Neural cell (in vitro differentiated cells): ENCODE measurements around the gene FARP2. TPM values are rescaled to one million over a fixed set of nuclear protein-coding genes. Genes with fewer than 3 reads are reported as not detected.

Experiments
- H2AFZ ChIP-seq: fragments of 200-600, 300-800 bp; sonication (generic), shearing (Covaris generic); 2 replicates; pipeline ENCODE4 v1.6.0; 2014; ENCODE audit warnings: low read depth, mild to moderate bottlenecking, antibody characterized with exemption, low read length, moderate library complexity
- H3F3A ChIP-seq: fragments of 200-600 bp; shearing (Covaris generic); 2 replicates; pipeline ENCODE4 v1.6.1; 2016; ENCODE audit warnings: mild to moderate bottlenecking, moderate library complexity, mixed read lengths, antibody characterized with exemption, low read length; ENCODE audit not compliant: insufficient read depth, poor library complexity, severe bottlenecking
- H3K27ac ChIP-seq: fragments of 200-600, 300-800 bp; sonication (generic), shearing (Covaris generic); 2 replicates; pipeline ENCODE4 v1.5.1; 2014; ENCODE audit warnings: mild to moderate bottlenecking, low read length, moderate library complexity
- H3K27me3 ChIP-seq: fragments of 300-800, 200-600 bp; sonication (generic), shearing (Covaris generic); 2 replicates; pipeline ENCODE4 v1.6.0; 2014; ENCODE audit warnings: mild to moderate bottlenecking, low read depth, low read length, moderate library complexity; ENCODE audit not compliant: insufficient read depth
- H3K36me3 ChIP-seq: fragments of 300-800, 200-600 bp; sonication (generic), shearing (Covaris generic); 2 replicates; pipeline ENCODE4 v1.5.1; 2014; ENCODE audit warnings: mild to moderate bottlenecking, antibody characterized with exemption, low read length, moderate library complexity; ENCODE audit not compliant: insufficient read depth
- H3K4me2 ChIP-seq: fragments of 300-800, 200-600 bp; sonication (generic), shearing (Covaris generic); 2 replicates; pipeline ENCODE4 v1.6.0; 2014; ENCODE audit warnings: mild to moderate bottlenecking, low read length
- H3K4me3 ChIP-seq: fragments of 300-800, 200-600 bp; sonication (generic), shearing (Covaris generic); 2 replicates; pipeline ENCODE4 v1.5.1; 2014; ENCODE audit warnings: mild to moderate bottlenecking, low read length, moderate library complexity
- H3K79me2 ChIP-seq: fragments of 200-600 bp; shearing (Covaris generic); replicated peaks from 2 replicates; pipeline ENCODE4 v1.6.0; 2014; ENCODE audit warnings: mild to moderate bottlenecking, low read length, moderate library complexity; ENCODE audit not compliant: insufficient read depth
- H3K9ac ChIP-seq: fragments of 300-800, 200-600 bp; sonication (generic), shearing (Covaris generic); 2 replicates; pipeline ENCODE4 v1.6.1; 2016; ENCODE audit warnings: mild to moderate bottlenecking, low read length, mixed read lengths
- H3K9me2 ChIP-seq: fragments of 200-600 bp; shearing (Covaris generic); 2 replicates; pipeline ENCODE4 v1.6.1; 2016; ENCODE audit warnings: mild to moderate bottlenecking, low read length, mixed read lengths; ENCODE audit not compliant: insufficient read depth
- H3K9me3 ChIP-seq: fragments of 200-600, 300-800 bp; sonication (generic), shearing (Covaris generic); 2 replicates; pipeline ENCODE4 v1.6.1; 2016; ENCODE audit warnings: mild to moderate bottlenecking, mixed run types, low read length, moderate library complexity, mixed read lengths
- H4K20me1 ChIP-seq: fragments of 200-600 bp; shearing (Covaris generic); 2 replicates; pipeline ENCODE4 v1.6.1; 2016; ENCODE audit warnings: mild to moderate bottlenecking, mixed run types; ENCODE audit not compliant: insufficient read depth
- EP300 ChIP-seq: fragments of 450-650 bp; conservative IDR thresholded peaks from 2 replicates; pipeline ENCODE4 v1.6.1; 2014; ENCODE audit warnings: antibody characterized with exemption, mild to moderate bottlenecking, moderate library complexity; ENCODE audit not compliant: poor library complexity, severe bottlenecking
- EZH2 ChIP-seq: fragments of 200-600, 300-800 bp; shearing (Covaris generic), sonication (generic); IDR thresholded peaks from 2 replicates; pipeline ENCODE4 v1.6.1; 2014; ENCODE audit warnings: antibody characterized with exemption, low read length, borderline replicate concordance, mild to moderate bottlenecking; ENCODE audit not compliant: insufficient read depth, poor library complexity, severe bottlenecking
- MXI1 ChIP-seq: fragments of 450-650 bp; conservative IDR thresholded peaks from 2 replicates; pipeline ENCODE4 v1.6.1; 2014; ENCODE audit warnings: antibody characterized with exemption, mild to moderate bottlenecking; ENCODE audit not compliant: poor library complexity, severe bottlenecking
- POLR2AphosphoS5 ChIP-seq: IDR thresholded peaks from 2 replicates; pipeline ENCODE4 v1.6.1; 2012
- RAD21 ChIP-seq: fragments of 450-650 bp; conservative IDR thresholded peaks from 2 replicates; pipeline ENCODE4 v1.6.1; 2014; ENCODE audit warnings: antibody characterized with exemption, mild to moderate bottlenecking, moderate library complexity
- REST ChIP-seq: IDR thresholded peaks from 2 replicates; pipeline ENCODE4 v1.6.1; 2012; ENCODE audit warnings: borderline replicate concordance
- SMC3 ChIP-seq: fragments of 450-650 bp; conservative IDR thresholded peaks from 2 replicates; pipeline ENCODE4 v1.6.1; 2014; ENCODE audit warnings: antibody characterized with exemption, mild to moderate bottlenecking, moderate library complexity; ENCODE audit not compliant: poor library complexity
- TAF1 ChIP-seq: IDR thresholded peaks from 2 replicates; pipeline ENCODE4 v1.6.1; 2012; ENCODE audit warnings: low read depth
- polyA plus RNA-seq: library from polyadenylated mRNA; depleted of rRNA; stranded (reverse); fragments of >200 nt; gene quantifications from 2 replicates; pipeline ENCODE4 v1.2.3, GENCODE V29; 2014
- TF ChIP-seq, protein P1 (sequence below): fragments of 450-650 bp; IDR thresholded peaks from 2 replicates; pipeline ENCODE4 v1.5.1; 2014; ENCODE audit warnings: antibody characterized with exemption, mild to moderate bottlenecking, moderate library complexity; ENCODE audit not compliant: poor library complexity, severe bottlenecking

The FARP2 gene
- polyA plus RNA-seq, 1 donor from 2014 or later, result 13.3 TPM

DNA sequence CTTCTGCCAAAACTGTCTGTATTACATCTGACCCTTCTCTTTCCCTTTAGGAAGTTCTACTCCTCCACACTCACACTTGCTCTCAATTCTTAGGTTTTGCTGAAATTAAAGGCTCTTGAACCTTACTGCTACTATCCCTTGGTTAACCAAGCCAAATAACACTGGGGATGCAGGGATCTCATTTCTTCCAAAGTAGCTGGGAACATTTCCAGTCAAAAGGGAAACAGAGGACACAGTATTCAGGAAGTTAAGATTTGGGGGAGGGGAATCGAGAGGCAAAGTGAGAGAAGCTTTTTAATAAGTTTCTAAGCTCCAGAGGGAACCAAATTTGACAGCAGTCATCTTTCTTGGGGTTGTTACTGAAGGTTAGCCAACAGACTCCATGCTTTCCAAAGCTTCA, 34.2 kb upstream of the FARP2 start:
- H3K79me2 ChIP-seq, result peaks cover 89% of the 10 kb centered on the region
- TF ChIP-seq, protein P1, sequence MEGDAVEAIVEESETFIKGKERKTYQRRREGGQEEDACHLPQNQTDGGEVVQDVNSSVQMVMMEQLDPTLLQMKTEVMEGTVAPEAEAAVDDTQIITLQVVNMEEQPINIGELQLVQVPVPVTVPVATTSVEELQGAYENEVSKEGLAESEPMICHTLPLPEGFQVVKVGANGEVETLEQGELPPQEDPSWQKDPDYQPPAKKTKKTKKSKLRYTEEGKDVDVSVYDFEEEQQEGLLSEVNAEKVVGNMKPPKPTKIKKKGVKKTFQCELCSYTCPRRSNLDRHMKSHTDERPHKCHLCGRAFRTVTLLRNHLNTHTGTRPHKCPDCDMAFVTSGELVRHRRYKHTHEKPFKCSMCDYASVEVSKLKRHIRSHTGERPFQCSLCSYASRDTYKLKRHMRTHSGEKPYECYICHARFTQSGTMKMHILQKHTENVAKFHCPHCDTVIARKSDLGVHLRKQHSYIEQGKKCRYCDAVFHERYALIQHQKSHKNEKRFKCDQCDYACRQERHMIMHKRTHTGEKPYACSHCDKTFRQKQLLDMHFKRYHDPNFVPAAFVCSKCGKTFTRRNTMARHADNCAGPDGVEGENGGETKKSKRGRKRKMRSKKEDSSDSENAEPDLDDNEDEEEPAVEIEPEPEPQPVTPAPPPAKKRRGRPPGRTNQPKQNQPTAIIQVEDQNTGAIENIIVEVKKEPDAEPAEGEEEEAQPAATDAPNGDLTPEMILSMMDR, result no peak
- TF ChIP-seq RAD21 (no peak), EP300 (no peak), SMC3 (no peak), MXI1 (no peak), TAF1 (no peak), REST (no peak), EZH2 (no peak), POLR2AphosphoS5 (no peak)
- no peaks in the 10 kb centered on the region for H3F3A ChIP-seq
- no peak overlapping the region for H2AFZ ChIP-seq
- no peak overlapping the region for H3K27ac ChIP-seq
- H3K9me2 ChIP-seq, result no peaks in the 10 kb centered on the region
- H3K9me3 ChIP-seq, result no peaks in the 10 kb centered on the region
- no peak overlapping the region for H3K4me3 ChIP-seq
- H3K9ac ChIP-seq, result no peak overlapping the region
- H3K4me2 ChIP-seq, result no peak overlapping the region
- no peaks in the 10 kb centered on the region for H3K27me3 ChIP-seq
- H4K20me1 ChIP-seq, result no peaks in the 10 kb centered on the region
- H3K36me3 ChIP-seq, result no peaks in the 10 kb centered on the region

DNA sequence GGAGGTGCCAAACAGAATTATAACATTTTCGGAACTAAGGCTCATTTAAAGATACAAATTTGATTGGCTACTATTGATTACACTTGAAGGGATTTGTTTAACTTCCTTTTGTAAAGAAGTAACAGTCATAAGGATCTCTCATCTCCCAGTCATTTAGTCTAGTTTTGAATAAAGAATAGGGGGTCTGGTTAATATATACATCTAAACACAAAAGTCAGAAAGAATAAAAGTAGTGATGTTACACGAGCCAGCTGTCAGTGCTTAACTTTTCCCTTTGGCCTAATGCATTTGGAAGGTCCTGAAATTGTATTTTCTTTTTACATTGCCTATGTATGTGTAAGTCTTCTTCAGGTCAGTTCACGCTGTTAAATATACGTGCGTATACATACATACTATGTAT, 32.3 kb upstream of the FARP2 start:
- Histone ChIP-seq H3F3A (no peaks in the 10 kb centered on the region), H3K27me3 (no peaks in the 10 kb centered on the region), H3K9me3 (no peaks in the 10 kb centered on the region), H3K9ac (no peak overlapping the region), H3K4me2 (no peak overlapping the region), H3K79me2 (peaks cover 74% of the 10 kb centered on the region), H3K9me2 (no peaks in the 10 kb centered on the region), H3K36me3 (no peaks in the 10 kb centered on the region), H3K27ac (no peak overlapping the region), H4K20me1 (no peaks in the 10 kb centered on the region), H2AFZ (no peak overlapping the region), H3K4me3 (no peak overlapping the region)
- TF ChIP-seq, protein P1, result no peak
- TF ChIP-seq MXI1 (no peak), REST (no peak), EP300 (no peak), TAF1 (no peak), RAD21 (no peak), SMC3 (no peak), EZH2 (no peak), POLR2AphosphoS5 (no peak)
